Left hindlimb (tissue), 1 donor: ENCODE results near the gene ZDHHC20.

ENCODE experiments used
- DNase-seq: peaks from one replicate; pipeline ENCODE4 v3.0.0-alpha.2; 2018

The ZDHHC20 gene

DNA sequence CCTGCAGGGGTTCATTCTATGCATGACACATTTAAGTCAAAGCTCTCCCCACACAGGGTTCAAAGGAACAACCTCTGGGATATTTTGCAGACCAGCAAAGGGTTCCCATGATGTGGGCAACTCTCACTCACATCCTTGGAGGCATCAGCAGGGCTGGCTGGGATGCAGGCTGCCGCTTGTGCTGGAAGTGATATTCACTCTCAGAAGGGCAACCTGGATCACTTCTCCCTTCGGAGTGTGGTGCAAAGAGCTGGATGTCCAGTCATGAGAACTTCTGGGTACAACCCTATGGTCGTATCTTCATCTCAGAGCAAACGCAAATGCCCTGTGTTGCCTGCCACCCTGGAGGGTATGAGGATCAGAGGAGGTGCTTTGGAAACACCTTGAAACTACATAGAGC, 98.6 kb downstream of the ZDHHC20 start:
- DNase-seq = no peak

DNA sequence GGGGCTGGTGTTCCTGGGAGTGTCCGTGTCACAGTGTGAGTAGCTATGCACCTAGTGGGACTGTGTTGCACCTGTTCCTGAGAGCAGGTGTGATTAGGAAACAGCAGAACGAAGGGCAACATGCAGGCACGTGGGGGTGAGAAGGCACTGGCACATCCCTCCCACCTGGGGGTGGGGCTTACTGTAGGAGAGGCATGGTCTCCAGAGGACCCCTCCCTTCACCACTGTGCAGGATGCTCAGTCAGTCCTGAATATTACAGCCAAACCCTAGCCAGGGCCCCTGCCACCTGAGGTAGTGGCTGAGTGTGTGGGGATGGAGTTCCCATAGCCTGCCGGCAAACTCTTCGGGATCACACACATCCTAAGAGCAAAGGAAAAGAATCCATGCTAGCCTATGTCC, 99.2 kb downstream of the ZDHHC20 start:
- no peak for DNase-seq

DNA sequence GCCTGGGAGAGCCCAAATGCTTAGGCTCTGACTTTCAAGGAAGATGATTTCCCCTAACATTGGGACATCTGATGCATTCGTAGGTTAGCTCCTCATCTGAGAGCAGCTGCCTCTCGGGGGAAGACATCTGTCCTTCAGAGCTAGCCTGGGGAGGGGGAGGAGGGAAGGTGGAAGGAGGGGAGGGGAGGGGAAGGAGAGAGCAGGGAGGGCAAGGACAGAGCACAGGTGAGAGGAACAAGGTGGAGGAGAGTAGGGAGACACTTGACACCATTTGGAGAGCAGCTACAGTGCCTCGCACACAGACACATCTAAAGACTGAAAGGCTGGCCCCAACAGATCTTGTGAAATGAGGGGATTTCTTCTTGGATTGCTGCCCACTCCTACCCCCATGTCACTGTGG, 103.8 kb downstream of the ZDHHC20 start:
- DNase-seq = no peak

DNA sequence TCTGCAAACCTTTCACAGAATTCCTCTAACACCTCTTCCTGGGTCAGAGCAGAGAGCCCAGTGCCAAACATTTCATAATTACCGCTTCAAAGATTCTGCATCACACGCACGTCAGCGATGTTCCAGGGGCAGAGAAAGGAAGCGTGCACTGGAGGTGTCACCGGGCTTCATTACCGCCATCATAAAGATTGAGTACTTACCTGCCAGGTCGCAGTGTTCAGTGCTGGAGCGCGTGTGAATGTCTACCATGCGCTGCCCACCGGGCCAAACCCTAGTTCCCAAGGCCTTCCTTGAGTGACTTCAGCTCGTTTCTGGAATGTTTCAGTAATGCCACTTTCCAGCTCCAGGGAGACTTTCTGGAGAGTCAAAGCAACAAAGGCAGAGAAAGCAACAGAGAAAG, 104.4 kb downstream of the ZDHHC20 start:
- DNase-seq = no peak

DNA sequence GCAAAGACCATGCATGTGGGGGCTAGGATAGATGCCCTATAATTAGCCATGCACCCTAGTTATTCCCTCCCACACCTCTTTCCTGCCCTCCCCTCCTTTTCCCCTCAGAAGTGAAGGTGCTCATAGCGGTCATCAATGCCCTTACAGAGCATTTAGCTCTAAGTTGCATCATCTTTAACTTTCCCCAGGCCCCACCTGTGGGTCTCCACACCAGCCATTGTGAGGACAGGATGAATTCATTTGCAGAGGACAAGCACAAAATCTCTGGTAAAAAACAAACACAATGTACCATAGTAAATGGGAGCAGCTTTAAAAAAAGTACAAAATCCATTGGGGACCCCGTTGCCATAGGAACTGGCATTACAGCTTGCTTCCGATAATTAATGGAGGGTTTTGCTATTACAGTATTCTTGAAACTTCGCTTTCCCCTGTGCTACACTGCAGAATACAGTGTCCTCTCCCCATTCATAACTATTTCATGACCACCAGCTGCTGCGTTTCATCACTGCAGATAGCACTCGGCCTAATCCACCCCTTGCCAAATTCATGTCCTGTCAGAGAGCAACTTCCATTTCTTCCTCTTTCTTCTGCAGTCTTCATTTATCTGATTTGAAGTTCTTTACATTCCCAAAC, 110.5 kb downstream of the ZDHHC20 start:
- no peak for DNase-seq

DNA sequence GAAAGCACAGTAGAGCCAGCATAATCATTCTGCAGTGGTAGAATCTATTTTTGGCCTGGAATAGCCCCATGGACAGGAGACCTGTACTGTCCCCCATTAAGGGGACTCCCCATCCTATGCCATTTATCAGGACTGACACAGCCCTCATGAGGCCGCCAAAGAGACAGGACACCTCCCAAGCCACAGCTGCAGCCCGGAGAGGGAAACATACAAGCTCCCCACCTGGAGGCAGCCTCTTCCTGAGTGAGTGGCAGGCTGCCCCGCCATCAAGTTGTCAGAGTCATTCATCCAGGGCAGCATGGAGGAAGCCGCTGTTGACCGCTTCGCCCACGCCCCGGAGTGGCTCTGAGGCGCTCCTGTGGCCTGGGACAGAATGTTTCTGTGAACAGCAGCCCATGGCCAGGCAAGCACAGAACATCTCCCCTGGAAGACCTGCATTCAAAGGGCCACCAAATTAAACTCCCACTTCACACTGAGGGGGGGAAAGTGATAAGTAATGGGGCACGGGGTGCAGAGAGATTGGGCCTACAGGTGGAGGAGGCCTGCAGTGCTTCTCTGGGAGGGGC, 111.3 kb downstream of the ZDHHC20 start:
- no peak for DNase-seq

DNA sequence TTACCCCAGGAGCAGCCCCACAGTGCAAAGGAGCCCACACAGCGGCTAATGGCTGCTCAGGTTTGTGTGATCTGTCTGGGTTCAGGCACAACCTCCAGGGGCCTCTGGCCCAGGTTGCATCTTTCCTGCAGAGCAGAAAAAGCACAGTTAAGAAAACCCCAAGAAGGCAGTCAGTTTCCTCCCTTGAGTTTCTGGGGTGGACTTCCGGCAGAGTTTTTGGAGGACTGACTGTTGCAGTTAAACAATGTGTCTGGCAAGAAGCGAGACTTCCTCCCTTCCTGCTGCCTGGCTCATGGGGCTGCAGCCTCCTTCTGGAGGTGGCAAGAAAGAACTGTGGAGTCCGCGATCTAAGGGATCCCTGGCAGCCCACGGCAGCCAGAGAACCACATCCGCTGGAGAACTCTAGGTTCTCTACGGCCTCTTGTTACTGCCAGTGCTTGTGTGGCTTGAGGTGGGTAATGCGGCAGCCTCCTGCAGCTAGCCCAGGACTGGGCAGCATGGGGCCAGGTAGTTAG, 114.4 kb downstream of the ZDHHC20 start:
- DNase-seq = no peak

DNA sequence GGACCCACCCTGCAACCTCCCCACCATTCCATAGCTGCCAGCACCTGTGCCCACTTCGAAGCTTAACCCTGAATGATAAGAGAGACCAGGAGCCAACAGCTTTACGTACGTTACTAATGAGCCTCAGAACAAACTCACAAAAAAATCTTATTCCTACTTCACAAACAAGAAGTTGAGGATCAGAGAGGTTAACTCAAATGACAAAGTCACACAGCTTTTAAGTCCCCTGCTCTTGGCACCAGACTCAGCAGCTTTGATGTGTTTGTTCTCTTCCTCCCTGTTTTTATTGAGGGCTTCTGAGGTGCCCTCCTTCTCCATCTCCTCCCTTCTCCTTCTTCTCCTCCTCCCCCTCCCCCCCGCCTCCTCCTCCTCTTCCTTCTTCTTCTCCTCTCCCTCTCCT, 115.4 kb downstream of the ZDHHC20 start:
- DNase-seq = no peak

DNA sequence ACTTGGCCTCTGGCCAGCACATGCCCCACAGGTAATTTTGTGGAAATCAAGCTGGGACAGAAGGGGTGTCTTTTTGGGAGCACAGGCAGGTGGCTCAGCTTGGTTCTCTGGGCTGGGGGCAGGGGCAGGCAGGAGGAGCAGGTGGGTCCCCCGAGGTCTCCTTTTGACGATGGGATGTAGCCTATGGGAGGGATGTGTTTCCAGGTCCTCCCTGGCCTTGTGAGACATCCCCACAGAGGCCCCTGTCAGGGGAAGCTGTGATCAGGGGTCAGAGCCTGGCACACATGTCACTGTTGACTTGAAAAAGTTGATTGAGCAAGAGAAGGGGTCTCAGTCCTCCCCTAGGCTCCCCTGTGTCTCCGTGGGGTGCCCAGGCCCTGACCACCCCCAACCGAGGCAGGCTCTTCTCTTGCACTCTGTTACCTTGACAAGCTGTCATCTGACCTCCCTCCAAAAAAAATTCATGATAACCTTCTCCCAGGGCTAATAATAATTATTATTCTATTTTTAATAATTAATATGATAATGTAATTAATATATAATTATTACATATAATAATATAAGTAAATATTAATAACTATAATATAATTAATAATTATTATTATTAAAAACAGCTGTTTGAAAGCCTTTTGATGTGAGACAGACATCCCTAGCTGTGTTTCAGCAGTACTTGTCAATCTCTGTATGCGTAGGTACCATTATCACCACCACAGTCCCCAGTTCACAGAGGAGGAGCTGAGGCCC, 116.2 kb downstream of the ZDHHC20 start:
- no peak for DNase-seq

DNA sequence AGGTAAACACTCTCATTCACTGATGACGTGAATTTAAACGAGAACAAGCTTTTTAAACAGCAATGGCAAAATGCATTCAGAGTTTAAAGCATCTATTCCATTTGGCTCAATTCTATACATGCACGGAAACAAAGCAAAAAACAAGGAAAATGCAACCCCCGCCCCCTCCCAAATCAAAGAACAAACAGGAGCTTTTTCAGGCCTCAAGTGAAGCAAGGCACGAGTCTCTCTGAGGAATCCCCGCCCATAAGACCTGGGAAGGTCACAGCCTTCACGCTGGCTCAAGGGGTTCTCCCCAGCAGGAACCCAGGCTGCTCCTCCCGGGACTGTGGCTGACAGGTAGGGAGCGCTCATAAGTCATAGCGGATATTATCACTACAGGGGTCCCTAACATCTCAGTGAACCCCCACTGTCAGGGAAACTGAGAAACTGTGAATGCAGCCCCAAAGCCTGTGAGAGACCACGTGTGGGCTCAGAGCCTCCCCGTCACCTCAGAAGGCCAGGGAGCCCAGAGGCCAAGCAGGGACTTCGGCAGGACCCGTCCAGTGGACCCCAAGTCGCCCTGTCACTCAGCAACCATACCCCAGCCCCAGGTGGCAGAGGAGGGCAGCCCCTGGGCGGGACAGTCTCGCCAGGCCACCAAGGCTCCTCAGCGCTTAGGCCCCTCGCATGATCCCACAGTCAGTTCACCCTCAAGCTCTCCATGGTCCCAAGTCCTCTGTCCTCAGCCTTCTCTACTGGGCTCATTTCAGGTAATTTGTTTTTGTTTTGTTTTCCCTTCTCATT, 117.3 kb downstream of the ZDHHC20 start:
- no peak for DNase-seq

DNA sequence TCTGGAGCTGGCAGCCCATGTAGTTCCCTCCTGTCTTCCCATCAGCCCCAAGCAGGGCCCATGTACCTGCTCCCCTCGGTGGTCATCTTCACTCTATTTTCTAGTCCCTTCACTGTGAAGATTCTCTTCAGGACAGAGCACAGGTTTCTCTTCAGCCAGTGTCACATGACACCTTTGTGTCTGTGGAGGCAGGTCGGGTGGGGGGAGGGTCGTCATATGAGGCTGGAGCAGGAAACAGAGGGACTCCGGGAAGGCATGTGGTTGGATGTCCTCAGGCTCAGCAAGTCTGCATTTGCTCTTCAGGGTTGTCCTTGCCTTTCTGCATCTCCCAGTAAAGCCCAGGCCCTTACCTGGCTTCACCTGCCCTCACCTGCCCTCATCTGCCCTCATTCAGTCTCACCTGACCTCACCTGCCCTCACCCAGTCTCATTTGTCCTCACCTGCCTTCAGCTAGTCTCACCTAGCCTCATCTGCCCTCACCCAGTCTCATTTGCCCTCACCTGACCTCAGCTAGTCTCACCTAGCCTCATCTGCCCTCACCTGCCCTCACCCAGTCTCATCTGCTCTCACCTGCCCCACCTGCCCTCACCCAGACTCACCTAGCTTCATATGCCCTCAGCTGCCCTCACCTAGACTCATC, 120.3 kb downstream of the ZDHHC20 start:
- no peak for DNase-seq

DNA sequence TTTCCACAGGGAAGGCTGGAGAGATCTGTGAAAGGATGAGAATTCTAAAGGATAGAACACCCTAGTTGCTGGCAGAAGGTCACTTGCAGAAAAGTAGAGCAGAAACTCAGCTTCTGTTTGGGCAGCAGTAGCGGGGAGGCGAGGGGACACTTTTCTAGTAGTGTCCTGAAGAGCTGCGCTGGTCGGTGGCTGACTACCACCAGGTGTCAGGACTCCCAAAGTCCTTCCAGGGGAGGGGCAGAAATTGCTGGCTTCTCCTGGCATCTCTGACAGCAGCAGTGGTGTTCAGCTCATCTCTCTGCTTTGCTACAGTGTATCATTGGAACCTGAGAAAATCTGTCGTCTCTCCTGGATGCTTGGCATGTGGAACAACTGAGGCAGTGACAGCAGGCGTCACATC, 120.9 kb downstream of the ZDHHC20 start:
- no peak for DNase-seq

DNA sequence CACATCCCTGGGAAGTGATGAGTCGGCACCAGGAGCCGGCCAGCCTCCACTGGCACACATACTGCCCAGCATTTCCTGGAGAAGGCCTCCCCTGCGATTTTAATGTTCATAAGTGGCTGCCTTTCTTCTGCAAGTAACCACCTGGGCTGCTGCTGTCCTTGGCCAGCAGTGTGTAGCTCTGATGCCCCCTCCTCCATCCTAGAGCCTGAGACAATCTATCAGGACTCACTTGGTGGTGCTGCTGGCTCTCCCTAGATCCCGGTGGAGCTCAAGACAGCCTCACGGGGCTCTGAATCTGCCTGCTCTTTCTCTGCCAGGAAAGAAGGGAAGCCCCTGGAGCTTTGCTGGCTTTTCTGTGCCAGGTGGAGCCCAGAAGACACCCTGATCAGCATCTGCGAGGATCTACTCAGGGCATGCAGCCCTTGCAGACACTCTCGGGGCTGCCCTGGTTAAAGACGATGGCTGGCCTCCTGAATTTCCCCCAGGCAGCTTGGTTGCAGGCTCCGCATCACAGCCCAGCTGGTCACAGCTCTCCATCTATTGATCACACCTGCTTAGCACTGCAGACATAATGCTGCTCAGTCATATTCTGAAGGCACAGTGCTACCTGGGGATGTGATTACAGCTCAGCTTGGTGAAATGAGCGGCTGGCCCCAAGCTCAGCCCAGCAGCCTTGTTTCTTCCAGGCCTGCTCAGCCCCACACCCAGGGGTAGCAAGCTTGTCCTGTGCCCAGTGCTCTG, 122.3 kb downstream of the ZDHHC20 start:
- DNase-seq = no peak

DNA sequence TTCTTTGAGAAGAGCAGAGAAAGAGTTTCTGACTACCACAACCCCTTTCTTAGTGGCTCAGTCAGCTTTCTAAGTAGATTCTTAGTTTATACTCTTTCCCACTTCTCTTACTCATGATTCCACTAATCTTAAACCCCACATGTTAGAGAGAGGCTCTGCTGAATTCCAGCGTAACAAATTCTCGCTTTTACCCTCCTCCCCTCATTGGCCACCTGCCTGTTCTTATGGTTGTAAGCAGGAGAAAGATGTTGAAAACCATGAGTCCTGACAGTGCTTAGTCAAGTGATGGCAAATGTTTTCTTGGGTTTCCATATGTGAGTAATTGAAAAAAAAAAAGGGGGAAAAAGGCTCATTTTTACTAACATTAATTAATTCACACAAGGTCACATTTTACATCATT, 125.9 kb downstream of the ZDHHC20 start:
- DNase-seq = no peak

DNA sequence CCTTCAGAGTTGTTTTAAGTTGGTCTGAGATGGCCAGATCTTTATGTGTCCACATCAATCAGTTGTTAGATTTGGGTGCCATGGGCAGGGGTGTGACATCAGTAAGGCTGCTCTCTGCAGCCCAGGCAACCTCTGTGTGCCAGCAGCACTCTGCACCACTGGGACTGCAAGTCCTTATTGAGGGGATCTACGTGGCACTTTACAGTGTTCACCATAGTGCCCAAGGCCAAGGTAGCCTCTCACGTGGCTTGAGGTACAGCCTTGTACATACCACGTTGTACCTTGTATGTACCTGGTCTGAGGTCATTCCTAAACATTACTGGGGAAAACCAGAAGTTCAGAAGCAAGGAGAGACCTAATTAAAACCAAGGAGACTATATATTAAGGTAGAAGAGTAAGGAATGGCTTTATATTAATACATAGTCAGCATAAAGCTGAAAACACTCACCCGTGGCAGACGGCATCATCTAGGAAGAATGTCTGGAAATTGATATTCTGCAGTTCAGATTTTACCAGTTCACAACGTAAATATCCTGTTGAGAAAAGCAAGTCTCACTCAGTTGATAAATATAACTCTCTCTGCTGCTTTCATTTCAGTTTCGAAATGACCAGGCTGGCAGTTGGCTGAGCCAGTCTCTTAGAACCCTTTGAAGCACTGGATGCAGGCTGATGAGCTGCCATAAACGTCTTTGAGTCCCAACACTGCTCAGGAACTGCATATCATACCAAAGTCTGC, 128.8 kb downstream of the ZDHHC20 start:
- DNase-seq = no peak

DNA sequence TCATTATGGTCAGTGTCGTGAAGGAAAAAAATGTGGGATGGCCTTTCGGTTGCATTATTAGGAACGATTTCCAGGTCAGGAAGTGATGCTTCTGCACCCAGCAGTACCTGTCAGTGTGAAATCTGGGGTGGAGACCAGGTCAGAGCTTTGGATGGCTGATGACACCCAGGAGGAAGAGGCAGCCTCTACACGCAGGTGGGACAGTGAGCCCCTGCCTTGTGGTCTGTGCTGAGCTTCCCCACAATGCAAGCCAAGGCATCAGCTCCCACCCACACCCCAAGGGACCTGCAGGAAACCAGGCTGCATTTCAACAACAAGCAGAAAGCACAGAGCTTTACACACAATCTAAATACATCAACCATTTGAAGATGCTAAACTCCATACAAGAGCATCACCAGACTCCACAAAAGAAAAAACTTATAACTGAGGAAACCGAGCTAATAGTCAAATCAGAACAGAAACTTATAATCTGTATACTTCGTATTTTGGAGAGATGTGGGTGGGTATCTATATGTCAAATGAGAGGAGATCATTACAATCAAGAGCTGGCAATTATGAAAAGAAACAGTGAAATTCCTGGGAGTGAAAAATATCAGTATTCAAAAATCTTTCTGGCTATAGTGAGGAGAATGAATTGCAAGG, 130.1 kb downstream of the ZDHHC20 start:
- DNase-seq = no peak

DNA sequence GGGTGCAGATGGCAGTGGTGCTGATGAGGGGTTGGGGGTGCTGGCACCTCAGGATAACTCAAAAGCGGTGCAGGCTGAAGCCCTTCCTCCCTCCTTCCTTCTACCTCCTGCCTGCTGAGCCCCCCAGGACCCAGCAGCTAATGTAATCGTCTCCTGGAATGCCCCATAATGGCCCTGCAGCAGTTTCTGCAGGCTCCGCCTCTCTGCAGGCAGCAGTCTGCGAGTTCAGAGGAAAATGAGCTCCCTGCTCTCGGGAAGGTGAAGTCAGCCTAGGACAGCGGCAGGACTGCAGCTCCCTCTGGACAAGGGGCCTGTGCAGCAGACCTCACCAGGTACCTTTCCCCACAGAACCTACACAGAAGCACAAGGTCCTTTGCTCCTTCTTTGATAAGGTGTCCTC, 130.9 kb downstream of the ZDHHC20 start:
- DNase-seq = no peak

DNA sequence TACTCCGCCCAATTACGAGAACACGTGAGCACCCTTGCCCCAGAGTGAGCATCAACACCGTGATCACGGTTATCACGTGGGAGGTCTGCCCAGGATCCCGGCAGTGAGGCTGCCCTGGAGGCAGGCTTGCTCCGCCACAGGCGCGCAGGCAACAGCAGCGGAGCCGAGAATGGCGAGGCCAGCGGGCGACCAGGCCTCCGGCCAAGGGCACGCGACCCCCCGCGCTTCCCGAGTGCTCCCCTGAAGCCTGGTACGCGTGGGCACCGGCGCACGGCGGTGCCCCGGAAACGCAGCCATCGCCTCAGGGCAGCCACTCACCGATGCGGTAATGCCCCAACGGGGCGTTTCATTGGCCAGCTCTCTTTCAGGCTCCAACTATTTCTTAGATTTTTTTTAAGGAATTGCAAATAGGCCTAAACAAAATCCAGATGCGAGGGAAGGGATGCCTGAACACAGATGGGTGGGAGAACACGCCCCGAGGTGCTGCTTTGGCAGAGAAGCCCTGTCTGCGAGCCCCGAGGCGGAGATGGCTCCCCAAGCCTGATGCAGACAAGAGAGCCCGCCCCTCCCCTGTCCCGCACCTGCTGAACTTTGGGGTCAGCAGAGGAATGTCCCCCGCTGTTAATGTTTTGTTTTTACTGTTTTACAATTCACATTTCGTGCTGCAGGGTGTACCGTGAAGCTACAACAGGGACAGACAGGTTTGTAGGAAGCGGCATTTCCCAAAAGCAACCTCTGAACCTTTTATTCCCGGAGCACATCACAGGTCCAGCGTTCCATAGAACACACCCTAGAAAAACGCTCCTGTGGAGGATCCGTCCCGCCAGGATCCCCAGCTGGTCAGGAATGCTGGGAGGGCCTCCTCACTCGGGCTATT, 132.7 kb downstream of the ZDHHC20 start:
- no peak for DNase-seq

DNA sequence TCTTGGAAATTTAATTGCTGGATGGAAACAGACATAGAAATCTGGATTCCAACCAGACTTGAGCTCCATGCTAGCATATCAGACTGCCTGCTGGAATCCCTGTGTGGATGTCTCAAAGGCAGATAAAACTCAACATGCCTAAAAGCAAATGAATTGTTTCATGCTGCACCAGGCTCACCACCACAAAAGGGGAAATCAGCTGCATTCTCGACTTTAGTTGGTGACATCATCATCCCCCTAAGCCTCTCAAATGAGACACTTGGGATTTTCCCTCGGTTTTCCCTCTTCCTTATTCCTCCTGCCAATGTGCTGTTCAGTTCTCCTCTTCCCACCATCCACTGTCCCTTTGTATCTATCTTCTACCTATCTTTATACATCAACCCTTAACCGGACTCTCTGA, 134.3 kb downstream of the ZDHHC20 start:
- no peak for DNase-seq

DNA sequence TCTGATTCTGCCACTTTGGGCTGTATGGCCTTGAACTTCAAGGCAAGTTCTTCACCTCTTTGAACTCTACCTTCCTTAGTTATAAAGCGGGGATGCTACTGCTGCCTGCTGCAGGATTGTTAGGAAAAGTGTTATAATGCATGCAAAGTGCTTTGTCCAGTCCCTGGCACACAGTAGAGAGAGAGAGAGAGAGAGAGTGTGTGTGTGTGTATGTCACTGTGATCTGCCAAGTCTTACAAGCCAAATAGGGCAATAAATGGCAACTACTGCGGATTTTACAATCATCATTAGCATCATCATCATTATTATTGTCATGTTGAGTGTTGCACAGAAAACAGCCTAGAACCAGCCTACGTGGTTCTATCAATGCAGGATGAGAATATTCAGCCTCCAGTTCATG, 136.1 kb downstream of the ZDHHC20 start:
- no peak for DNase-seq
